Effector CD8-positive, alpha-beta T cell (primary cell): ENCODE results near the gene KCTD19.

Experiments used
- DNase-seq: peaks from one replicate; lab custom pipeline; 2025; lab: John Stamatoyannopoulos, UW

The KCTD19 gene

GRCh38 chr16:67317853-67318252 lies 8.7 kb downstream of the KCTD19 start:
- DNase-seq = no peak

- DNase-seq = no peak
Observed at GRCh38 chr16:67312719-67313118, 13.8 kb downstream of the KCTD19 start.

DNA sequence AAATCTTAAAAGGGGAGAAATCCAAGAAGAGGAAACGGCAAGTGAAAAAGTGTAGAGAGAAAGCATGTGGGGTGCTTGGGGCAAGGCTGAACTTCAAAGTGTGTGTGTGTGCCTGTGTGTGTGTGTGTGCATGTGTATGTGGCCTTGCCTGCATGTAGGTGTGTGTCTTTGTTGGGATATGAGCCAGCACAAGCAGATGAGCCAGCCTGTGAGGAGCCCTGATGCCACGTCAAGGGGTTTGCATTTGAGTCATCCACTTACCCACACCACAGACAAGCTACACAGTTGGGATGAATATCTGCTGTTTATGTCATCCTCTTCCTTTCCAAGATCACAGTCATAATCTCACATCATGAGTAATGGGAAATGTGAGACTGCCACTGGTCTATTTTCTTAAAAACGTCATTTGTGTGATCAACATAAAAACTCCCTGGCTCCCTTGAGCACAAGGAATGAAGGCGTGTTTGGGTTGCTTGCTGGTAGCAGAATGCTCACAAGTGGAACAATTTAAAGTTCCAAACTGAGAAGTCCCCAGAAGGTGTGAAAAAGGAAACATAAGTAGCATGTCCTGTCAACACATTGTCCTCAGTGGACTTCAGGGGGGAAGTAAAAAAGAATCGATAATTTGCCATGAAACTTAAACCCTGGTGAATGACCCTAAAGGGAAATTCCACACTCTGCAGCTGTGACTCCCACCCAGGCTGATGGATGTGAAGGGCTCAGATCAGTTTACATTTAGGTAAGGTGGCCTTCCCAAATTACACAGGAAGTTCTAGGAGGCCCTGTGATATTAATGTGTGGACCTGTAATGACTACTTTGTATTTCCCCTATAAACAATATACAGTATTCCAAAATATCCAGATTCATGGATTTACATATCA lies 14.7 kb downstream of the KCTD19 start:
- no peak for DNase-seq

DNA sequence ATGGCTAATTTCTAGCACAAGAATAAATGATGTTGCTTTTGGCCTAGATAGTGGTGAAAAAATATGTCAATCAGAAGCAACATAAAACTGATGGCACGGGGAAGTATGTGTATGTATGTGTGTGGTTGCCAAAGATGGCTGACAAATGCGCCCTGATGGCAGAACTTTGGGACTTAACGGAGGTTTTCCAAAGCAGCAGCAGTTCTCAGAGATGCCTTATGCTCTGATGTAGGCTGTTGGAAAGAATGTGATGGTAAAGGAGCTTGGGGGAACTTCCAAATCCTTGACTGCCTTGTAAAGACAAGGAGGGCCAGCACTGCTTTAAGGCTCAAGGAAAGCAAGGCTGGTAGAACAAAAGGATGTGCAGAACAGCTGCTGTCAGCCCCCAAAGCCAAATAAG lies 16.0 kb downstream of the KCTD19 start:
- DNase-seq = no peak

- DNase-seq = no peak
Observed at GRCh38 chr16:67305216-67306071, 21.1 kb downstream of the KCTD19 start.

- DNase-seq = no peak
Observed at GRCh38 chr16:67304020-67304419, 22.5 kb downstream of the KCTD19 start.

DNA sequence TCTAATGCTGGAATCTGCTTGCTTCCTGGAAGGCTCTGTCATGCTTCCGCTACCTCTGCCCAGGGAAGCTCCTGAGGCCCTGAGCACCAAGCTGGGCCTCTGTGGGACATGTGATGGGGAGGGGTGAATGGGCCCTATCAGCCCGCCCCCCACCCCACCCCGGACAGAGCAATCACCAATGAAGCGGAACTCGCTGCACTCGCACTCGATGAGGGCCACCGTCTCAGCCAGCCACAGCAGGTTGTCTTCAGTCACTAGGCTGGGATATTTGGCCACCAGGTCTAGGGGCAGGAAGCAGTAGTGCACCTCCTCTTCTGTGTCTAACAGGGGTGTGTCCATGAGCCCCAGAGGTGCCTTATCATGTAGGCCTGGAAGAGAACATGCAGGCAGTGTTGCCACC lies 23.6 kb downstream of the KCTD19 start:
- no peak for DNase-seq

GRCh38 chr16:67302076-67302475 lies 24.5 kb downstream of the KCTD19 start:
- no peak for DNase-seq

GRCh38 chr16:67301080-67301782 lies 25.3 kb downstream of the KCTD19 start:
- no peak for DNase-seq

DNA sequence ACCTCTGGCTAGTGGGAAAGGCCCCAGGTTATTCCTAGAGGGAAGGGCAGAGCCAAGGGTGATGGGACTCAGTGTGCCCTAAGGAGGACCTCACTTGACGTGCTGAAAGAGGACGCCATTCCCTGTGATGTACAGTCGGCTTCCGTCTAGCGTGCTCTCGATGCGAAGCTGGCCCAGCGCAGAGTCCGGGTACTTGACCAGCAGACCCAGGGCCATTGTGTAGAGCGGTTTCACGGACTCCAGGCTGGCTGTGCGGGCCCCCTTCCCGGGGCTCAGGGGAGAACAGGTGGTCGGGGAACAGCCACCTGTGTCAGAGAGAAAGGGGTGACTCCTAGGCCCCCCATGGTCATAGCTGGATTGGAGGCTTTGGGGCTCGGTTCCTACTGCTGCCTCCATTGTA lies 27.3 kb downstream of the KCTD19 start:
- DNase-seq = no peak

GRCh38 chr16:67298277-67298676 lies 28.3 kb downstream of the KCTD19 start:
- no peak for DNase-seq

GRCh38 chr16:67296420-67296819 lies 30.1 kb downstream of the KCTD19 start:
- DNase-seq = no peak

GRCh38 chr16:67294938-67295361 lies 31.6 kb downstream of the KCTD19 start:
- DNase-seq = no peak

DNA sequence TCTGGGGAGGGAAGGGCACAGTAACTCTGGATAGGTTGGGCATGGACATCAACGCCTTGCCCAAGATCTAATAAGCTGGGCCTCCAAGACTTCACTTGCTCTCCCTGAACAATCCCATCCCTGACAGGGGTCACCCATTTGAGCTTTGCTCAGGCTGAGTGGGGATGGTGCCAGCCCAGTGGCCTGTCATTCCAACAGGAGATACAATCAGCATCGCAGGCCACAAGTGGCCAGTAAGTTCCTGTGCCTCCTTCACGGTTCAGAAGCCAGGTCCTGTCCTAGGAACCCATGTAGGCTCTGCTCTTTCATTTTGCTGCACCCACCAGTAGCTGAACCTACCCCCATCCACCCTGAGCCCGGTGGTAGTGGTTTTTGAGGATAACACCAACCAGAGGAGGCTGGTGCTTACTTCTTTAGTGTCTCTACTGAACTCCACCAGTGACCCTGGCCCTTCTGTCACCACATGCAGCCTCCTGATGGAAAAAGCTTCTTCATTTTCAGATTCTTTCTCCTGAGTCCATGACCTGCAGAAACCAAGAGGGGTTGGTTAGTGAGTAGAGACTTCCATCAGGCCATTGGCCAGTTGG lies 32.3 kb downstream of the KCTD19 start:
- no peak for DNase-seq

GRCh38 chr16:67291461-67291860 lies 35.1 kb downstream of the KCTD19 start:
- no peak for DNase-seq

GRCh38 chr16:67287960-67288359 lies 38.6 kb downstream of the KCTD19 start:
- DNase-seq = no peak

- no peak for DNase-seq
Observed at GRCh38 chr16:67286441-67287235, 39.9 kb downstream of the KCTD19 start.

DNA sequence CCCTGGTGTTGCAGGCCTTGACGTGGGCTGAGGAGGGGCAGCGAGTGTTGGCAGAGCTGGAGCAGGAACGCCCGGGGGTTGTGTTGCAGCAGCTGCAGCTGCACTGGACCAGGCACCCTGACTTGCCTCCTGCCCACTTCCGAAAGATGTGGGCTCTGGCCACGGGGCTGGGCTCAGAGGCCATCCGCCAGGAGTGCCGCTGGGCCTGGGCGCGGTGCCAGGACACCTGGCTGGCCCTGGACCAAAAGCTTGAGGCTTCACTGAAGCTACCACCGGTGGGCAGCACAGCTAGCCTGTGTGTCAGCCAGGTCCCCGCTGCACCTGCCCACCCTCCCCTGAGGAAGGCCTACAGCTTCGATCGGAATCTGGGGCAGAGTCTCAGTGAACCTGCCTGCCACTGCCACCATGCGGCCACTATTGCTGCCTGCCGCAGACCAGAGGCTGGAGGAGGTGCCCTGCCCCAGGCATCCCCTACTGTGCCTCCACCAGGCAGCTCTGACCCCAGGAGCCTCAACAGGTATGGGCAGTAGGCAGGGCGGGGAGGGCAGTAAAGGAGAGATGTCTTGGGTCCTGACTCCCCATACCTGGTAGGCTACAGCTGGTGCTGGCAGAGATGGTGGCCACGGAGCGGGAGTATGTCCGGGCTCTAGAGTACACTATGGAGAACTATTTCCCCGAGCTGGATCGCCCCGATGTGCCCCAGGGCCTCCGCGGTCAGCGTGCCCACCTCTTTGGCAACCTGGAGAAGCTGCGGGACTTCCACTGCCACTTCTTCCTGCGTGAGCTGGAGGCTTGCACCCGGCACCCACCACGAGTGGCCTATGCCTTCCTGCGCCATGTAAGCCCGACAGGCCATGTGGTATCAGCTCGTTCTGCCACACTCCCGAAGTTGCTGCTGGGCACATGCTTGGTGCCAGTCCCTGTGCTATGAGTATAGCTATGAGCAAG lies 41.6 kb downstream of the KCTD19 start:
- no peak for DNase-seq

DNA sequence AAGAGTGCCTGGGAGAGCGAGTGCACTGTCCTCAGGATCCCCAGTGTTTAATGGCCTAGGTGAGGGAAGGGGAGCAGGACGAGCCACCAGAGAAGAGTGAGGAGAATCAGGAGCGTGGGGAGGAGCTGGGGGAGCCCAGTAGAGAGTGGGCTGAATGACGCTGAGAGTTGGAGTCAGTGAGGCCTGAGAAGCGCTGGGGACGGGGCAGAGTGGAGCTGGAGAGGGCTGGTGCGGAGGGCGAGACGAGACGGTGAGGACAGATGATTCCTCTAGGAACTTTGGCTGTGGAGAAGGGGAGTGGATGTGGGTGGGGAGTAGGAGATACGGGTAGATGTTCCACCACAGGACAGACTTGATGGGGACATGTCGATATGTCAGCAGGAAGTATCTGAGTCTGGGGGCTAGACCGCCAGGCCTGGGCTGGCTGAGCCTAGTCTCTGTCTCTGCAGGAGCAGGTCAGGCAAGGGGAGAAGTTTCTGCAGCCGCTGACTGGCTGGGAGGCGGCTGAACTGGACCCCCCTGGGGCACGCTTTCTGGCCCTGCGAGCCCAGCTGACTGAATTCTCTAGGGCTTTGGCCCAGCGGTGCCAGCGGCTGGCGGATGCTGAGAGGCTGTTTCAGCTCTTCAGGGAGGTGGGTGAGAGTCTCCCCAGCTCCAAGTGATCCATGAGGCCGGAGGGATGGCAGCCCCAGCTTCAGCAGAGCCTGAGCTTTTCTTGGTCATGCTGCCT lies 42.5 kb downstream of the KCTD19 start:
- DNase-seq = no peak
